Ishikawa (cell line): Measurements from ENCODE around the gene TOPAZ1.

Experiments used
- CEBPB ChIP-seq: IDR thresholded peaks from 2 replicates; pipeline ENCODE4 v1.6.1; 2012
- CREB1 ChIP-seq: IDR thresholded peaks from 2 replicates; pipeline ENCODE4 v1.6.1; 2012; ENCODE audit warnings: low read depth
- EGR1 ChIP-seq: IDR thresholded peaks from 2 replicates; pipeline ENCODE4 v1.6.1; 2012
- EP300 ChIP-seq: IDR thresholded peaks from 2 replicates; pipeline ENCODE4 v1.6.1; 2012; ENCODE audit warnings: borderline replicate concordance
- FOXM1 ChIP-seq: IDR thresholded peaks from 2 replicates; pipeline ENCODE4 v1.6.1; 2012; ENCODE audit warnings: low read depth, borderline replicate concordance
- MAX ChIP-seq: IDR thresholded peaks from 2 replicates; pipeline ENCODE4 v1.6.1; 2012
- NFIC ChIP-seq: IDR thresholded peaks from 2 replicates; pipeline ENCODE4 v1.6.1; 2012
- RAD21 ChIP-seq: IDR thresholded peaks from 2 replicates; pipeline ENCODE4 v1.6.1; 2012; ENCODE audit warnings: low read depth
- REST ChIP-seq: IDR thresholded peaks from 2 replicates; pipeline ENCODE4 v1.6.1; 2012; ENCODE audit warnings: low read depth, mild to moderate bottlenecking
- TAF1 ChIP-seq: IDR thresholded peaks from 2 replicates; pipeline ENCODE4 v1.6.1; 2012; ENCODE audit warnings: low read depth, mild to moderate bottlenecking
- TCF12 ChIP-seq: IDR thresholded peaks from 2 replicates; pipeline ENCODE4 v1.6.1; 2012; ENCODE audit warnings: low read depth
- TEAD4 ChIP-seq: IDR thresholded peaks from 2 replicates; pipeline ENCODE4 v1.6.1; 2012
- USF1 ChIP-seq: IDR thresholded peaks from 2 replicates; pipeline ENCODE4 v1.6.1; 2012
- YY1 ChIP-seq: IDR thresholded peaks from 2 replicates; pipeline ENCODE4 v1.6.1; 2012; ENCODE audit warnings: low read depth
- ZBTB7A ChIP-seq: IDR thresholded peaks from 2 replicates; pipeline ENCODE4 v1.6.1; 2012; ENCODE audit warnings: low read depth

The TOPAZ1 gene

GRCh38 chr3:44272191-44272590 lies 30.5 kb downstream of the TOPAZ1 start:
- TF ChIP-seq TCF12 = no peak
- no peak for TF ChIP-seq TEAD4
- TF ChIP-seq TAF1 = no peak
- TF ChIP-seq MAX = no peak
- TF ChIP-seq RAD21 = no peak
- TF ChIP-seq YY1 = no peak
- TF ChIP-seq REST = no peak

GRCh38 chr3:44277925-44278324 lies 36.2 kb downstream of the TOPAZ1 start:
- TF ChIP-seq NFIC (no peak), ZBTB7A (no peak), EP300 (no peak), TEAD4 (no peak), FOXM1 (no peak), TCF12 (no peak), CREB1 (no peak), USF1 (no peak), CEBPB (no peak), TAF1 (no peak), MAX (no peak), YY1 (no peak), REST (no peak), EGR1 (no peak), RAD21 (no peak)

- TF ChIP-seq CEBPB = no peak
- no peak for TF ChIP-seq TEAD4
- TF ChIP-seq ZBTB7A = no peak
- TF ChIP-seq MAX = no peak
- no peak for TF ChIP-seq CREB1
- TF ChIP-seq TCF12 = no peak
- TF ChIP-seq RAD21 = no peak
- TF ChIP-seq REST = no peak
- no peak for TF ChIP-seq USF1
- no peak for TF ChIP-seq NFIC
- TF ChIP-seq YY1 = no peak
- no peak for TF ChIP-seq FOXM1
- TF ChIP-seq EGR1 = no peak
Measured at GRCh38 chr3:44280077-44280476, 38.4 kb downstream of the TOPAZ1 start.

GRCh38 chr3:44280631-44281030 lies 38.9 kb downstream of the TOPAZ1 start:
- TF ChIP-seq MAX (no peak), REST (no peak), ZBTB7A (no peak), TAF1 (no peak), YY1 (no peak), TCF12 (no peak)
